Eye (tissue), 1 donor: Measurements from ENCODE around the gene LARP1.

Experiments
- DNase-seq: peaks from one replicate; pipeline ENCODE4 v3.0.0-alpha.2; 2015

LARP1 gene

GRCh38 chr5:154861946-154862345 is 106.8 kb downstream of the LARP1 start:
- DNase-seq, result no peak

- no peak for DNase-seq
Measured at GRCh38 chr5:154862766-154863165, 107.6 kb downstream of the LARP1 start.

DNA sequence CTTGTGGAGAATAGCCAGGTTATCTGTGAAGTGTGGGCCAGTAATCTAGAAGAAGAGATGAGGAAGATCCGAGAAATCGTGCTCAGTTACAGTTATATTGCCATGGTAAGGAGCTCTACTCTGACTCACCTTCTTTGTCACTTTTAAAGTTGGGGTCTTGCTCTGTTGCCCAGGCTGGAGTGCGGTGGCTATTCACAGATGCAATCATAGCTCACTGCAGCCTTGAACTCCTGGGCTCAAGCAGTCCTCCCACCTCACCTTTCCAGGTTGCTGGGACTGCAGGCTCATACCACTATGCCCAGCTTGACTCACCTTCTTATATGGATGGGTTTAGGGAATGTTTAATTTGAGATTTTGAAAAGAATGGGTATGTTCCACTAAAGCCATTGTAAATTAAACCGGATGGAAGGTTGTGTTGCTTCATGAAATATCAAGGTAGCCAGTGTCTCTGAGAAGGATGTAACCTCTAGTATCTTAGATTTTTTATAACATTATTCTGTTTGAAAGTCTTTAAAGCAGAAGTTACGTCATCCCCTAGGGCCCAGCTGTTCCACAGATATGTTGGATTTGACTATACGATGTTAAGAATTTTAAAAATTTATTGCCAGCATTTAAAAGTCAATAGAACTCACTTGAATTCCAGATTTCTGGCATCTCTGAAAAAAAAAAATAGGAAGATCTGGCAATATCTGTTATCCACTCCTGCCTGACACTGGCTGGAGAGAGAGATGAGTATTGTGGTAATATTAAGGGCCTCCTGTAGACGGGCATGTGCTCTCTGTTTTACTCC is 108.3 kb downstream of the LARP1 start:
- no peak for DNase-seq

DNA sequence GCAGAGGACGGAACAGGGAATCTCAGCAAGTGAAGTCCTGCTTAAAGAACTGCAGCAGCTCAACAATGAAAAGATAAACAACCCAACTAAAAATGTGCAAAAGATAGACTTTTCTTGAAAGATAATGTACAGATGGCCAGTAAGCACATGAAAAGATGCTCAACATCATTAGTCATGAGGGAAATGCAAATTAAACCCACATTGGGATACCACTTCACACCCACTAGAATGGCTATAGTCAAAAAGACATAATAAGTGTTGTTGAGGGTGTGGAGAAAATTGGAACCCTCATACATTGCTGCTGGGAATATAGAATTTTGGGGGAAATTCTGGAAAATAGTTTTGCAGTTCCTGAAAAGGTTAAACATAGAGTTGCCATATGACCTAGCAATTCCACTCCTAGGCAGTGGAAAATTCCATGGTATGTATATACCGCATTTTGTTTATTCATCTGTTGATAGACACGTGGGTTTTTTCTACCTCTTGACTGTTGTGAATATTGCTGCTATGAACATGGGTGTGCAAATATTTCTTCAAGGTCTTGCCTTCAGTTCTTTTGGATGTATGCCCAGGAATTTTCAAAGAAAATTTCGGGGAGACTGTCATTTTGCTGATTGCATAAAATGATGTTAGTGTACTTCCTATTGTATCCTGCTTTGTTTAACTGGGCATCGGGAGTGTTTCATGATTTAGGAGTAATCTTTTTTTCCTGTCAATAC is 110.4 kb downstream of the LARP1 start:
- no peak for DNase-seq

GRCh38 chr5:154866841-154867240 is 111.7 kb downstream of the LARP1 start:
- no peak for DNase-seq
